ENCODE results near the gene GKN2. TPM values are rescaled to one million over a fixed set of nuclear protein-coding genes. Genes with fewer than 3 reads are reported as not detected.
A peak's percentile ranks its signal among the peaks of the same experiment; 100 is the strongest.

GKN2 gene
- total and polyA plus RNA-seq, 9 of the 15 experiments (the other 6 are each of a cell fraction or from before 2014, with no cell fraction given), result not detected

DNA sequence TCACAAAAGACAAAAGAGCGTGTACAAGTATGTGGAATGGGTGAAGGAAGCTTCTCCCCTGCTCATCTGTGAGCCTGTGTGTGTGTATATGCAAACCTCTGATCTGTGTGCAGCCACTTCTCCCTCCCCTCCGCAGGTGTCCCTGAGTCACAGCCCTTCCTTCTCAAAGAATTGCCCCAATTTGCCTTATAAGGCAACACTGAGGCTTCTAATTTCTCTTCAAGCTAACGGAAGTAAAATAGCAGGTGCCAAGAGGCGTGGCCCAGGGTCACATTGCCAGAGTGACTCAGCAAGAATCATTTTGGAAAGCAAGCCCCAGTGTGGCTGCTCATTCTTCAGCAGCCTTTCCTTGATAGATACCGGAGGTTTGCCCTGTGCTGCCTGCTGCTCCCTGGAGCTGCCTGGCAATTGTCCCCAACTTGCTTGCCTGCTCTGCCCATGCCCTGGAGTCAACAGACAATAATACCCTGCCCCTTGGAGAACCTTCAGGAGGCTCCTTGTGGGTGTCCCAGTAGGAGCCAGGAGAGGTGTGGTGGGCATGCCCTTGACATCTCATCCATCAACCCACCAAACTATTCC is 44.2 kb downstream of the GKN2 start (continued):
- TF ChIP-seq NCOA6 (IDR thresholded peaks at IDR 0.05) (no peak), ZNF830 (CRISPR knock-in tag; IDR thresholded peaks at IDR 0.05) (no peak), ZNF324 (CRISPR knock-in tag; IDR thresholded peaks at IDR 0.05) (no peak), ZKSCAN3 (CRISPR knock-in tag; IDR thresholded peaks at IDR 0.05) (no peak), KLF13 (tag; IDR thresholded peaks at IDR 0.05; ENCODE audit: borderline replicate concordance, low read depth) (no peak), RBM14 (IDR thresholded peaks at IDR 0.05; ENCODE audit: borderline replicate concordance, insufficient read depth, low read depth, low read length) (no peak), ZBTB8A (IDR thresholded peaks at IDR 0.05; ENCODE audit: partially characterized antibody) (no peak), FOXA3 (CRISPR knock-in tag; conservative IDR thresholded peaks at IDR 0.05 in 1 of 2, IDR thresholded peaks at IDR 0.05 in 1 of 2) (no peak), ZNF12 (CRISPR knock-in tag; IDR thresholded peaks at IDR 0.05) (no peak), ZFPM2 (CRISPR knock-in tag; IDR thresholded peaks at IDR 0.05) (no peak), ZNF551 (CRISPR knock-in tag; IDR thresholded peaks at IDR 0.05) (no peak), ZEB2 (IDR thresholded peaks at IDR 0.05) (peak; percentile 87), CBFB (CRISPR knock-in tag; IDR thresholded peaks at IDR 0.05) (no peak), TCF7 (IDR thresholded peaks at IDR 0.05; ENCODE audit: borderline replicate concordance) (0 out of 2 replicates have a peak, but pooled peaks have one; percentile 13), JUNB (CRISPR knock-in tag; conservative IDR thresholded peaks at IDR 0.05) (no peak), TAF1 (IDR thresholded peaks at IDR 0.05; ENCODE audit: control insufficient read depth, extremely low read depth, insufficient read depth, low read length, severe bottlenecking) (peak; percentile 67), FOS (IDR thresholded peaks at IDR 0.05; ENCODE audit: extremely low read depth, insufficient read length) (no peak), SIRT6 (IDR thresholded peaks at IDR 0.05; ENCODE audit: low read depth, low read length) (no peak), MED1 (CRISPR knock-in tag; IDR thresholded peaks at IDR 0.05; ENCODE audit: borderline replicate concordance) (no peak), ESRRB (CRISPR knock-in tag; IDR thresholded peaks at IDR 0.05; ENCODE audit: borderline replicate concordance) (no peak), TCF7L2 (IDR thresholded peaks at IDR 0.05; ENCODE audit: low read depth, low read length) (no peak)
- TF ChIP-seq, protein P1, sequence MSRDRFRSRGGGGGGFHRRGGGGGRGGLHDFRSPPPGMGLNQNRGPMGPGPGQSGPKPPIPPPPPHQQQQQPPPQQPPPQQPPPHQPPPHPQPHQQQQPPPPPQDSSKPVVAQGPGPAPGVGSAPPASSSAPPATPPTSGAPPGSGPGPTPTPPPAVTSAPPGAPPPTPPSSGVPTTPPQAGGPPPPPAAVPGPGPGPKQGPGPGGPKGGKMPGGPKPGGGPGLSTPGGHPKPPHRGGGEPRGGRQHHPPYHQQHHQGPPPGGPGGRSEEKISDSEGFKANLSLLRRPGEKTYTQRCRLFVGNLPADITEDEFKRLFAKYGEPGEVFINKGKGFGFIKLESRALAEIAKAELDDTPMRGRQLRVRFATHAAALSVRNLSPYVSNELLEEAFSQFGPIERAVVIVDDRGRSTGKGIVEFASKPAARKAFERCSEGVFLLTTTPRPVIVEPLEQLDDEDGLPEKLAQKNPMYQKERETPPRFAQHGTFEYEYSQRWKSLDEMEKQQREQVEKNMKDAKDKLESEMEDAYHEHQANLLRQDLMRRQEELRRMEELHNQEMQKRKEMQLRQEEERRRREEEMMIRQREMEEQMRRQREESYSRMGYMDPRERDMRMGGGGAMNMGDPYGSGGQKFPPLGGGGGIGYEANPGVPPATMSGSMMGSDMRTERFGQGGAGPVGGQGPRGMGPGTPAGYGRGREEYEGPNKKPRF (IDR thresholded peaks at IDR 0.05; ENCODE audit: low read depth, low read length), result no peak
- TF ChIP-seq, protein P2, sequence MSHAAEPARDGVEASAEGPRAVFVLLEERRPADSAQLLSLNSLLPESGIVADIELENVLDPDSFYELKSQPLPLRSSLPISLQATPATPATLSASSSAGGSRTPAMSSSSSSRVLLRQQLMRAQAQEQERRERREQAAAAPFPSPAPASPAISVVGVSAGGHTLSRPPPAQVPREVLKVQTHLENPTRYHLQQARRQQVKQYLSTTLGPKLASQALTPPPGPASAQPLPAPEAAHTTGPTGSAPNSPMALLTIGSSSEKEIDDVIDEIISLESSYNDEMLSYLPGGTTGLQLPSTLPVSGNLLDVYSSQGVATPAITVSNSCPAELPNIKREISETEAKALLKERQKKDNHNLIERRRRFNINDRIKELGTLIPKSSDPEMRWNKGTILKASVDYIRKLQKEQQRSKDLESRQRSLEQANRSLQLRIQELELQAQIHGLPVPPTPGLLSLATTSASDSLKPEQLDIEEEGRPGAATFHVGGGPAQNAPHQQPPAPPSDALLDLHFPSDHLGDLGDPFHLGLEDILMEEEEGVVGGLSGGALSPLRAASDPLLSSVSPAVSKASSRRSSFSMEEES (CRISPR knock-in tag; IDR thresholded peaks at IDR 0.05), result no peak

Measured in K562 (cell line).